ENCODE data around the gene MPHOSPH9.
A peak's percentile ranks its signal among the peaks of the same experiment; 100 is the strongest.

Gene MPHOSPH9

DNA sequence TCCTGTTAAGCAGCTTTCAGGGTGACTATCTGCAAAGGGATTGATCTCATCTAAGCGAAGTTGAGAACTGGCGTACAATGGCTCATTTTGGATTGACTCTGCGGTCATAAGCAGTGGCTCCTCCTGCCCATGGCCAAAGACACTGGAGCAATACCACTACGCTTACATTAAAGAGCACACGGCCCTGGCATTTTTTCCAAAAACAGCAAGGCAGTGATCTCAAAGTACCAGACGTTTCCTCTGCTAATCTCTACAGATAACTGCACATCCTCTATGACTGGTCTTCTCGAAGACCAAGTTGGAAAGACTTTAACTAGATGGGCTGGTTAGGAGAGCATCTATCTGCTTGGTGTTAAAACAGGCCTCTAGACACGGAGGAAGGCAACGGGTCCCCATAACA, 84.7 kb downstream of the MPHOSPH9 start:
- DNase-seq (ENCODE audit: low spot score), result no peak
- Histone ChIP-seq H3K4me3 (no peak overlapping the region), H3K27ac (no peak overlapping the region)
- TF ChIP-seq, protein P1, sequence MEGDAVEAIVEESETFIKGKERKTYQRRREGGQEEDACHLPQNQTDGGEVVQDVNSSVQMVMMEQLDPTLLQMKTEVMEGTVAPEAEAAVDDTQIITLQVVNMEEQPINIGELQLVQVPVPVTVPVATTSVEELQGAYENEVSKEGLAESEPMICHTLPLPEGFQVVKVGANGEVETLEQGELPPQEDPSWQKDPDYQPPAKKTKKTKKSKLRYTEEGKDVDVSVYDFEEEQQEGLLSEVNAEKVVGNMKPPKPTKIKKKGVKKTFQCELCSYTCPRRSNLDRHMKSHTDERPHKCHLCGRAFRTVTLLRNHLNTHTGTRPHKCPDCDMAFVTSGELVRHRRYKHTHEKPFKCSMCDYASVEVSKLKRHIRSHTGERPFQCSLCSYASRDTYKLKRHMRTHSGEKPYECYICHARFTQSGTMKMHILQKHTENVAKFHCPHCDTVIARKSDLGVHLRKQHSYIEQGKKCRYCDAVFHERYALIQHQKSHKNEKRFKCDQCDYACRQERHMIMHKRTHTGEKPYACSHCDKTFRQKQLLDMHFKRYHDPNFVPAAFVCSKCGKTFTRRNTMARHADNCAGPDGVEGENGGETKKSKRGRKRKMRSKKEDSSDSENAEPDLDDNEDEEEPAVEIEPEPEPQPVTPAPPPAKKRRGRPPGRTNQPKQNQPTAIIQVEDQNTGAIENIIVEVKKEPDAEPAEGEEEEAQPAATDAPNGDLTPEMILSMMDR (IDR thresholded peaks at IDR 0.05), result no peak

DNA sequence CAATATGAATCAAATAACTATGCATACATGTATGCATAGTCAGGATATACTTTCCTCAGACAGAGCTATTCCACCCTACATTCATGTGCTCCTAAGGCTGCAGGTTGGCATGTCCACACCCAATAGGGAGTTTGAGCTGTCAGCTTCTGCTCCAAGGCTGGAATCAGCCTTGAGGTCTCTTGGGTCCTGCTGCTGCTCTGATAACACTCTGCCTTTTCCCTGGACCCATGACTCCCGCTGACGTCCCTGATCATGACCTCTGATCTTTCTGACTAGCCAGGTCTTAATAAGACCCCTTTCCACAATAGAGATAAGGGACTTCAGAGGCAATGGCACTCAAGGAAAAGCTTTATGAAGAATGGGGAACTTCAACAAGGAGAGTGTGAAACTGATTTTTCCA, 87.7 kb downstream of the MPHOSPH9 start:
- no peak overlapping the region for H3K27ac ChIP-seq
- DNase-seq (ENCODE audit: low spot score), result no peak
- H3K4me3 ChIP-seq, result no peak overlapping the region
- TF ChIP-seq, protein P1 (IDR thresholded peaks at IDR 0.05), result no peak

DNA sequence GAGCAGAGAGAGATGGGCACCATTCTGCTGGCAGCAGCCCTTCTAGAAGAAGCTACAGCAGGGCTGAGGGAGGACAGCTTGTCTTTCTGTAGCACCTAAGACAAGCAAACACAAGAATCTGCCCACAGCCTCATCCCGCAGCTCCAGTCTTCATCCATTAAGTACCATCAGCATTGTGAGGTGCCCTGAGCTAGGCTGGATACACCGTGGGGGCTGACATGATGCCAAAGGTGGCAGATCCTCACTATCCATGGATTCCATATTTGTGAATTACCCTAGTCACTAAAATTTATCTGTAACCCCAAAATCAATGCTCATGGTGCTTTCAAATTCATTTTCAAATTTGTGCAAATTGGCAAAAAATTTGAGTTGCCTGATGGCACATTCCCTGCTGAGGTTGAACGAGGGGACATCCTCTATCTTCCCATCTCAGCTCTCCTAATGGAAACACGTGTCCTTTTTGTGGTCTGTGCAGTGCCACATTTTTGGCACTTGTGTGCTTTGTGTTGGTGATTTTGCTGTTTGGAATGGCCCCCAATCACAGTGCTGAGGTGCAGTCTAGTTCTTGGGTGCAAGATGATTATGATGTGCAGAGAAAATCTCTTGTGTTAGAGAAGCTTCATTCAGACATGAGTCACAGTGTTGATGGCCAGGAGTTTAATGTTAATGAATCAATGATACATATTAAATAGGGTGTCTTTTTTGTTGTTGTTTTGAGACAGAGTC, 89.0 kb downstream of the MPHOSPH9 start:
- DNase-seq (ENCODE audit: low spot score), result peak; percentile 55
- no peak overlapping the region for H3K4me3 ChIP-seq
- H3K27ac ChIP-seq, result peak overlapping the region; percentile 33 to 39
- TF ChIP-seq, protein P1 (IDR thresholded peaks at IDR 0.05), result no peak

DNA sequence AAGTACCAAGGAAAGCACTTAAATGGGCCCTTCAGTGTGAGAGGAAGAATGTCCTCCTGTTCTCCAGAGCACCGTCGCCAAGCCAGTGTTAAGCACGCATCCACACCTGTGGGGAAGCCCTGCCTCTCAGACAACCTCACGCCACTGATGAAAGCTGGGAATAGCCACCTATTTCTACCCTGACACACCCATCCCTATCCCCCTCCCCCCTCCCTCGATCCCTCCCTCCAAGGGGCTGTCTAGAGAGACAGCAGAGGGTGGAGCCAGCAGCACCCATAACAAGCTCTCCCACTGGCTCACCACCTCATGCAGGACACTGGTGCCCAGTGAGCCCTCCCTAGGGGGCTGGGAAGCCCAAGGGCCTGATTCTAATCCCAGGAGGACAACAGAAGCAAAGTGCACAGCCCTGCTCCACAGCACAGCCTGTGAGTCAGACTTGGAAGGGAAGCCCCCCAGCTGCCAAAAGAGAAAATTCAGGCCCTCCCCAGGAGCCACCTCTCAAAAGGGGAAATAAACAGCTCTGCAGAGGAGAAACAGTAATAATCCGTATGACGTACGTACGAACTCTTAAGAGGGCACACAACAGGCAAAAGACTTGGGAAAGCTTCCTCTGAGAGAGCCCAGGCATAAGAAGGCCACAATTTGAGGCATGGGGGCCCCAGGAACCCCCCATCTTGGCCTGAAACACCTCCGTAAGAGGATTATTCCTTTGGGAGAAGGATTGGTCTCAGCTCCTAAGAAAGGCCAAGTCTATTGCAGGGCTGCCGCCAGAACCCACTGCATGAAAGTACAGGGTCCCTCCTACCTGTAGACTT, 89.8 kb downstream of the MPHOSPH9 start:
- DNase-seq (ENCODE audit: low spot score), result peak; percentile 72
- TF ChIP-seq, protein P1 (IDR thresholded peaks at IDR 0.05), result no peak
- Histone ChIP-seq H3K4me3 (no peak overlapping the region), H3K27ac (peak overlapping the region; percentile 33 to 39)

DNA sequence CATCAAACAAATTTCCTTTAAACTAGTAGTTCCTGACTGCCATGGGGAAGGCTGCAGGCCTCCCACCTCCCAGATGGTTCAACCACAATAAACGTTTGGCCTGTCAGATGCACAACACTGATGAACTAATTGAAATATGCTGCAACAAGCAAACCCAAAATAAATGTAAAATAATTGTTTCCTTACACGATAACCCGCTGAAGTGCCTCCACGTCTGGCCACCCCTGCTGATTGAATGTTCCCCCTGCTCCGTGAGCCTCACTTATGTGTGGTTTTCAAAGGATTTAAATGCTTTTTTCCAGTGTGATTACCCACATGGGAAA, 90.5 kb downstream of the MPHOSPH9 start:
- DNase-seq (ENCODE audit: low spot score), result peak; percentile 50
- TF ChIP-seq, protein P1 (IDR thresholded peaks at IDR 0.05), result no peak
- peak overlapping the region in 1 of 2 donors; percentile 70 for H3K27ac ChIP-seq
- peak overlapping the region; percentile 3 for H3K4me3 ChIP-seq

DNA sequence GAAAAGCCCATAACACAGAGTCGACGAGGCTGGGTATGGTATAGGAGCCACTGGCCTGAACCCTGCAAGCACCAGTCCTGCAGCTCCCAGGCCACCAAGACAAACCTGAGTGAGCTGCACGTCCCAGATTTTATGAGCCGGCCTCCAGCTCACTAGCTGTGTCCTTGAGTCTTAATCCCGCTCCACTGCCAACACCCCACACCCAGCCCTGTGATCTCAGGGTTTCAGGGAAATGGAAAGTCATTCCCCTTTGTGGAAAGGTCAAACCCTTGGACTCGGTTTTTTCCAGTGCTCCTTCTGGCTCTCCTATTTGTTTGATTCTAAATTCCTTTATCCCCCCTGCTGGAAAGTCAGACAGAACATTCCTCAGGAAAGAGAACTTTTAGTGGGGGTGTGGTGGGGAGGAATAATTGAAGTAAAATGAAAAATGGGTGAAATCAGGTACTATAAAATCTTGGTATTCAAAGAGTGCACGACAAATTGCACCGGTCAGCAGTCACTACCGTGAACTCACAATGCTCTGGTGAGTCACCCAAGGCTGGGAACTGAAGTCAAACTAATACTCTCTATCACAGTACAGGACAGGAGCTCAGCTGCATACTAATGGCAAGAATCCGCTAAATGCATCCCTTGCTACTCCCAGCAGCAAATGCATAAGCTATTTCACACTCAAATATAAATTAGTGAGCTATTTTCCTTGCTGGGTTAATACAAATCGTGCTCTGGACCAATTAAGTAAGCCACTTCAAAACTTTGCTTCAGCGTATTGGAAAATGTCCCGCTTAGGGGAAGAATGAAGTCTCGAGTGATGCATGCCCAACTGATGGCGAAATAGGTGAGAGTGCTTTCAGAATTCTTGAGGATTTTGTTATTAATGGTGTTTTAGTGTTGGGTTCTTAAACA, 91.1 kb downstream of the MPHOSPH9 start:
- Histone ChIP-seq H3K4me3 (peak overlapping the region; percentile 3), H3K27ac (peak overlapping the region; percentile 70)
- peak; percentile 73 for DNase-seq (ENCODE audit: low spot score)
- TF ChIP-seq, protein P1 (IDR thresholded peaks at IDR 0.05), result no peak

Data from coronary artery (tissue), 2 donors.